DMS153 (cell line): ENCODE data around the gene SLC39A9.

ENCODE experiments used
- DNase-seq: peaks from one replicate; lab custom pipeline; 2025; lab: John Stamatoyannopoulos, UW

Gene SLC39A9

DNA sequence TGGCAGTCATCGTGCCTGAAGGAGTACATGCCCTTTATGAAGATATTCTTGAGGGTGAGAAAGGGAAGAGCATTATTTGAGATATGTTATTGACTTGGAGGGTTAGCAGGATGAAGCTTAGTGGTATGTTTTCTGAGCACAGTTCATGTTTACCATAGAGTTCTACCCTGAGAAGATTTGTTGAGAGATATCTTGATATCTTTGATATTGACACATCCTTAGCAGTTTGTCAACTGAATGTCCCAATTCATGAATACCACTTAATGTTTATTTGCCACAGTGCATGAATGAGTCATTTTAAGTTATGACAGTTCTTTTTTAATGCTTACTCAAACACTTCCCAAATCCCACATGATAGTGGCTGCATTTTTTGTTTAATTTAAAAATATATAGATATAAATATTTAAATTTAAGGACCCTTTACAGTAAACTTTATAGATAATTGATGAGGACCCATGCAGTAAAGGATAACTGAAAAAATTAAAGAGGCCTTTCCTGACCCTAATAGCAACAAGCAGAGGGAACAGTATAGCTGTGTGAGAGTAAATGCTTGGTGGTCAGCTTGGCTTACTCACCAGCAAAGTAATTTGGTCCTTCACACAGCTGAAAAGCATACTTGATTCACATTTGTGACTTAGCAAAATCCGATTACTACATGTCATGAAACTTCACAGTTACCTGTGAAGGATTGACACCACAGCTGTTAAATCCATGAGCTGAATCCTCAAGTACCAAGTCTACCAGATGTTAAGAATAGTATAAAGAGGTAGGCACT, 25.8 kb downstream of the SLC39A9 start:
- no peak for DNase-seq

DNA sequence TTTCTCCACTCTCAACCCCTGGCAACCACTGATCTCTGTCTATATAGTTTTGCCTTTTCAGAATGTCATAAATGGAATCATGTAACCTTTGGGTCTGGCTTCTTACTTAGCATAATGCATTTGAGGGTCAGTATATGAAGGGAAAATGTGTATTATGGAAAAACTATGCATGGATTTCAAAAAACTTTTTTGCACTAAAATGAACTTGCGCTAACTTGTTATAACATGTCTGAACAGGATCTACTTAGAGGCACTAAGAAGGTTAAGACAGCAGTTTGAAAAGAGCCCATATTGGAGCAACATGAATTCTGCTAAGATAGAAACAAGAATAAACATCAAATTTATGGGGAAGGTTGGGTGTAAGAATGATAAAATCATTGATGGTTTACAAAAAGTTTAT, 29.1 kb downstream of the SLC39A9 start:
- no peak for DNase-seq

DNA sequence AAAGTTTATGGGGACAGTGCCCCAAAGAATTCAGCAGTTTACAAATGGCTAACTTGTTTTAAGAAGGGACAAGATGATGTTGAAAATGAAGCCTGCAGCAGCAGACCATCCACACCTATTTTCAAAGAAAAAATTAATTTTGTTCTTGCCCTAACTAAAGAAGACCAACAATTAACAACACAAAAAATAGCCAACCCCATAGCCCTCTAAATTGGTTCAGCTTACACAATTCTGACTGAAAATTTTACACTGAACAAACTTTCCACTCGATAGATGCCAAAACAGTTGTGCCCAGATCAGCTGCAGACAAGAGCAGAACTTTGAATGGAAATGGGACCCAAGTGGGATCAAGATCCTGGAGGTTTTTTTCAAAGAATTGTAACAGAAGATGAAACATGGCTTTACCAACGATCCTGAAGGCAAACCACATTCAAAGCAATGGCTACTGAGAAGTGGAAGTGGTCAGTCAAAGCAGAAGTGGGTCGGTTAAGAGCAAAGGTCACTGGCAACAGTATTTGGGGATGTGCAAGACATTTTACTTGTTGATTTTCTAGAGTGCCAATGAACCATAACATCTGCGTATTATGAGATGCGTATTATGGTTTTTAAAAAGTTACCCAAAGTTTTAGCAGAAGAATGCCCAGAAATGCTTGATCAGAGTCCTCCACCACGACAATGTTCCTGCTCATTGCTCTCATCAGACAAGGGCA, 30.0 kb downstream of the SLC39A9 start:
- no peak for DNase-seq

DNA sequence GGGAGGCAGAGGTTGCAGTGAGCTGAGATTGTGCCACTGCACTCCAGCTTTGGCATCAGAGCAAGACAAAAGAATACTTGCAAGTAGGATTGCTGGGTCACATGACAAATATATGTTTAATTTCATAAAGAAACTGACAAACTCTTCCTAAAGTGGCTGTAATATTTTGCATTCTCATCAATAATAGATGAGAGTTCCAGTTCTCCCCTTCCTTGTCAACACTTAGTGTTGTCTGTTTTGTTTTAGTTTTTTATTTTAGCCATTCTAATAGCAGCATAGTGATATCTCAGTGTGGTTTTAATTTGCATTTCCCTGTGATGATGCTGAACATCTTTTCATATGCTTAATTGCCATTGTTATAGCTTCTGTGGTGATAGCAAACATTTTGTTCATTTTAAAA, 31.2 kb downstream of the SLC39A9 start:
- no peak for DNase-seq

DNA sequence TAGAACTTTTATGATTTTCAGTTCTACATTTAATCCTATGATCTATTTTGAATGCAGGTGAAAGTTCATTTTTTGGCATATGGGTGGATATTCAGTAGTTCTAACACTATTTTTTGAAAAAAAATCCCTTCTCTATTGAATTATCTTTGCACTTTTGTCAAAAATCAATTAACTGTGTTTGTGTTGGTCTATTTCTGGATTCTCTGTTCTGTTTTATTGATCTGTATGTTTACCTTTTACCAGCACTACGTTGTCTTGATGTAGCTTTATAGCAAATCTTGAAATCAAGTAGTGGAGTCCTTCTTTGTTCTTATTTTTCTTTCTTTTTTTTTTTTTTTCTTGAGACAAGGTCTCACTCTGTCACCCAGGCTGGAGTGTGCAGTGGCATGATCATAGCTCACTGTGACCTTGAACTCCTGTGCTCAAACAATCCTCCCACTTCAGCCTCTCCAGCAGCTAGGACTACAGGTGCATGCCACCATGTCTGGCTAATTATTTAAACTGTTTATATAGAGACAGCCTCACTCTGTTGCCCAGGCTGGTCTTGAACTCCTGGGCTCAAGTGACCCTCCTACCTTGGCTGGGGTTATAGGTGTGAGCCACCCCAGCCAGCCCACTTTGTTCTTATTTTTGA, 31.9 kb downstream of the SLC39A9 start:
- no peak for DNase-seq

DNA sequence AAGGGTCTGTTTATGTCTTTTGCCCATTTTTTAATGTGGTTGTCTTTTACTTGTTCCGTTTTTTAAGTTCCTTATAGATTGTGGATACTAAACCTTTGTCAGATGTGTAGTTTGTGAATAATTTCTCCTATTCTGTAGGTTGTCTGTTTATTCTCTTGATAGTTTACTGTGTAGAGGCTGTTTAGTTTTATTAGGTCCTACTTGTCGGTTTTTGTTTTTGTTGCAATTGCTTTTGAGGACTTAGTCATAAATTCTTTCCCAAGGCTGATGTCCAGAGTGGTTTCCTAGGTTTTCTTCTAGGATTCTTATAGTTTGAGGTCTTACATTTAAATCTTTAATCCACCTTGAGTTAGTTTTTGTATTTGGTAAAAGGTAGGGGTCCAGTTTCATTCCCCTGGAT, 33.9 kb downstream of the SLC39A9 start:
- no peak for DNase-seq

DNA sequence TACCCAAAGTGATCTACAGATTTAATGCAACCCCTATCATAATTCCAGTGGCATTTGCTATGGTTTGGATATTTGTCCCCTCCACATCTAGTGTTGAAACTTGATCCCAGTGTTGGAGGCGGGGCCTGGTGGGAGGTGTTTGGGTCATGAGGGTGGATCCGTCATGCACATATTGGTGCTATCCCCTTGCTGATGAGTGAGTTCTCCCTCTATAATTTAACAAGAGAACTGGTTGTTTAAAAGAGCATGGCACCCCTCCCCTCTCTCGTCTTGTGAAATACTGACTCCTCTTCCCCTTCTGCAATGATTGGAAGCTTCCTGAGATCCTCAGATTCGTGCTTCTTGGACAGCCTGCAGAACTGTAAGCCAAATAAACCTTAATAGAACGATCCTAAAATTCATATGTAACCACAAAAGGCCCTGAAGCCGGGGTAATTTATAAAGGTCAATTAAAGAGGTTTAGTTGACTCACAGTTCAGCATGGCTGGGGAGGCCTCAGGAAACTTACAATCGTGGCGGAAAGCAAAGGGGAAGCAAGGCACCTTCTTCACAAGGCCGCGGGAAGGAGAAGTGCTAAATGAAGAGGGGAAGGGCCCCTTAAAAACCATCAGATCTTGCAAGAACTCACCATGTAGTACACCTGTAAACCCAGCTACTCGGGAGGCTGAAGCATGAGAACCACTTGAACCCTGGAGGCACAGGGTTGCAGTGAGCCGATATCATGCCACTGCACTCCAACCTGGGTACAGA, 41.2 kb downstream of the SLC39A9 start:
- DNase-seq: no peak

DNA sequence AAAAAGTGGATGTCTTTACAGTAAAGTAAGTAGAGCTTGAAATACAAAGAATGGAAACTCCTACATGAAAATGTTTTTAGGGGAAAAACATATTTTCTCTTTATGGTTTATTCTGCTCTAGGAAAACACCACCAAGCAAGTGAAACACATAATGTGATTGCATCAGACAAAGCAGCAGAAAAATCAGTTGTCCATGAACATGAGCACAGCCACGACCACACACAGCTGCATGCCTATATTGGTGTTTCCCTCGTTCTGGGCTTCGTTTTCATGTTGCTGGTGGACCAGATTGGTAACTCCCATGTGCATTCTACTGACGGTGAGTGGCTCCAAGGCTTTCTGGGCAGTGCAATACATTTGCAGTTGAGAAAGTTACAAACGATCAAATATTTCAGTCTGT, 43.5 kb downstream of the SLC39A9 start:
- DNase-seq: no peak

DNA sequence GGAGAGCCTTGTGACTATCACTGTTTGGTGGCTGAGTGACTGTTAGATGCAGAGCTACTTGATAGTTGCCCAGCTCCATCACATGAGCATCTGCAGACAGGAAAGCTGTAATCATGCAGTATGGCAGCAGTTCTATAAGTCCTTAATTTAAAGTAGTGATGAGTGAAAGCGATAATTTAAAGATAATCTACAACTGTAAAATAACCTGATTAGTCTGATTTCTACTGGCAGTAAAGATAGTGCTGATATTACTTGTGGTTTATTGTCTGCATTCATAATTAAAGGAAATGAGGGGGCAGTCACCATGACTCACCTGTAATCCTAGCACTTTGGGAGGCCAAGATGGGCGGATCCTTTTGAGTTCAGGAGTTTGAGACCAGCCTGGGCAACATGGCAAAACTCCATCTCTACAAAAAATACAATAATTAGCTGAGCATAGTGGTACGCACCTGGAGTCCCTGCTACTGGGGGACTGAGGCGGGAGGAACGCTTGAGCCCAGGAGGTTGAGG, 44.9 kb downstream of the SLC39A9 start:
- no peak for DNase-seq

DNA sequence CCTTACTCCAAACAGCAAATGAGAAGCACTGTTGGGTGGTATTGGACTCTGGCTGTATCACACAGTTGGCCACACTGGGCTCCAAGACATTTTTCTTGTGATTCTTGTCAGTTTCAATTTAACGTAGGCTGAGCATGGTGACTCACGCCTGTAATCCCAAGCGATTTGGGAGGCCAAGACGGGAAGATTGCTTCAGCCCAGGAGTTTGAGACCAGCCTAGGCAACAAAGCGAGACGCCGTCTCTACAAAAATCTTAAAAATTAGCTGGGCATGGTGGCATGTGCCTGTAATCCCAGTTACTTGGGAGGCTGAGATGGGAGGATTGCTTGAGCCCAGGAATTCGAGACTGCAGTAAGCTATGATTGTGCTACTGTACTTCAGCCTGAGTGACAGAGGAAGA, 50.7 kb downstream of the SLC39A9 start:
- DNase-seq: no peak

DNA sequence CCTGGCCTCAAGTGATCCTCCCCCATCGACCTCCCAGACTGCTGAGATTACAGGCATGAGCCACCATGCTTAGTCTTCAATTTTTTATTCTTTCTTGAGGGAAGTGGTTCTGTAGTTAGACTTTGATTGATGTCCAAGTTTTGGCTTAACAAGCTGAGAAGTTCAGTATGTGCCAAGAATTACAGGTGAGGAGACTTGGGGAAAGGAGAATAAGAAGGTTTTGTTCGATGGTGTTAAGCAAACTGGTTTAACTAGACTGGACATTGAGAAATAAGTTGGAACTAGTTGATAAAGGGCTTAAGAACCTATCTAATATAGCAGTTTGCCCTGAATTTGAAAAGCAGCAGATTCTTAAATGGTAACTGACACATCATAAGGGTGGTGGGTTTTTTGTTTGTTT, 53.4 kb downstream of the SLC39A9 start:
- no peak for DNase-seq

DNA sequence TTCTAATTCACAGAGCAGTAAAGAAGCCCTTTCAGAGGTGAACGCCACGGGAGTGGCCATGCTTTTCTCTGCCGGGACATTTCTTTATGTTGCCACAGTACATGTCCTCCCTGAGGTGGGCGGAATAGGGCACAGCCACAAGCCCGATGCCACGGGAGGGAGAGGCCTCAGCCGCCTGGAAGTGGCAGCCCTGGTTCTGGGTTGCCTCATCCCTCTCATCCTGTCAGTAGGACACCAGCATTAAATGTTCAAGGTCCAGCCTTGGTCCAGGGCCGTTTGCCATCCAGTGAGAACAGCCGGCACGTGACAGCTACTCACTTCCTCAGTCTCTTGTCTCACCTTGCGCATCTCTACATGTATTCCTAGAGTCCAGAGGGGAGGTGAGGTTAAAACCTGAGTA, 59.9 kb downstream of the SLC39A9 start:
- DNase-seq: no peak

DNA sequence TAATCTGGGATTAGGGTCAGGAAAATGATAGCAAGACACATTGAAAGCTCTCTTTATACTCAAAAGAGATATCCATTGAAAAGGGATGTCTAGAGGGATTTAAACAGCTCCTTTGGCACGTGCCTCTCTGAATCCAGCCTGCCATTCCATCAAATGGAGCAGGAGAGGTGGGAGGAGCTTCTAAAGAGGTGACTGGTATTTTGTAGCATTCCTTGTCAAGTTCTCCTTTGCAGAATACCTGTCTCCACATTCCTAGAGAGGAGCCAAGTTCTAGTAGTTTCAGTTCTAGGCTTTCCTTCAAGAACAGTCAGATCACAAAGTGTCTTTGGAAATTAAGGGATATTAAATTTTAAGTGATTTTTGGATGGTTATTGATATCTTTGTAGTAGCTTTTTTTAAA, 60.6 kb downstream of the SLC39A9 start:
- no peak for DNase-seq

DNA sequence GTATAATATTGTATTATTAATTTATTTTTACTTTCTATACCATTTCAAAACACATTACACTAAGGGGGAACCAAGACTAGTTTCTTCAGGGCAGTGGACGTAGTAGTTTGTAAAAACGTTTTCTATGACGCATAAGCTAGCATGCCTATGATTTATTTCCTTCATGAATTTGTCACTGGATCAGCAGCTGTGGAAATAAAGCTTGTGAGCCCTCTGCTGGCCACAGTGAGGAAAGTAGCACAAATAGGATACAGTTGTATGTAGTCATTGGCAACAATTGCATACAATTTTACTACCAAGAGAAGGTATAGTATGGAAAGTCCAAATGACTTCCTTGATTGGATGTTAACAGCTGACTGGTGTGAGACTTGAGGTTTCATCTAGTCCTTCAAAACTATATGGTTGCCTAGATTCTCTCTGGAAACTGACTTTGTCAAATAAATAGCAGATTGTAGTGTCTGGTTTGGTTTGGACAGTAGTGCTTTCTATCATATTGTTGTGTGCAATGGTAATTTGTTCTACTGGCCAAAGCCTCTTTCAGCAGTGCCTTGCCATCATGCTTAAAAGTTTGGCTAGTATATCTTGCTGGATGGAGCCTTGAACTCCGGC, 61.7 kb downstream of the SLC39A9 start:
- DNase-seq: peak; percentile 49

DNA sequence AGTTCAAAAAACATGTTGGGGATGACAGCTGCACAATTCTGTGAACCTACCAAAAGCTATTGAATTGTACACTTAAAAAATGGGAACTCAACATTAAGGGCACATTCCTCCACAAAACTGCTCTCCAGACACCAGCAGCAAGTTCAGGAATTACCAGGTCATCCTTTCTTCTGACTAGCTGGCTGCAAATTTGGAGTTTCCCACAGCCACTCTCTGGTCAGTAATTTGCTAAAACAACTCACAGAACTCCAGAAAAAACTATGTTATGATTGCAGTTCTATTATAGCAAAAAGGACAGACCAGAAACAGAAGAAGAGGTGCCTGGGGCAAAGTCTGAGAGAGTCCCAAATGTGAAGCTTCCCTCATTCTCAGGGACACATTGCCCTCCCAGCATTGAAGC, 65.9 kb downstream of the SLC39A9 start:
- no peak for DNase-seq

DNA sequence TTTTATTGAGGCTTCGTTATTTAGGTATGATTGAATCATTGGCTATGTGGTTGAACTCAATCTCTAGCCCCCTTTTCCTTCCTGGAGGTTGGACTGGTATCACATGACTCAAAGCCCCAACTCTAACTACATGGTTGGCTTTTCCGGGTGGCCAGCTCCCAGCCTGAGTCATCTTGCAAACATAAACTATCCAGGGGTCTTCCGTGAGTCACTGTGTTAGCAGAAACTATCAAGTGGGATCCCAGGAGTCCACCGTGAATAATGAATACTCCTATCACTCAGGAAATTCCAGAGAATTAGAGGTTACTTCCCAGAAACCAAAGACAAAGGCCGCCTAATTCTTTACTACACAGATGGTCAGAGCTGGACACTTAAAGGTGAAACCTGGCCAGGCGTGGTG, 66.3 kb downstream of the SLC39A9 start:
- no peak for DNase-seq

DNA sequence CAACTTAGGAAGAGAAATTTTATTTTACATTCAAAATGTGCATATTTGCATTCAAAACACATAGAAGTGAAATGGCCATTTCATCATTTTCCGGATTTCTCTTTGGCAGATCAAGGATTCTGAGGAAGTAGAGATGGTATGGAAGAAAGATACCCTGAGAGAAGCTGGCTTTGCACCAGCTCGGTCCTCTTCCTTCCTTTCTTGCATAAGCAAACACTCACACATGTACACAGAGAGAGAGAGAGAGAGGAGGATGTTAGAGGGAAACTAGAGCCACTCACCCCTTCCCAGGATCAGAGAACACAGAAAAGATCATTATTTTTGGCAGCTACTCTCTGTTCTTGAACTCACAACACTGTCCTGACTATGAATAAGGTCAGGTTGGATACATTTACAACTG, 70.5 kb downstream of the SLC39A9 start:
- DNase-seq: no peak

DNA sequence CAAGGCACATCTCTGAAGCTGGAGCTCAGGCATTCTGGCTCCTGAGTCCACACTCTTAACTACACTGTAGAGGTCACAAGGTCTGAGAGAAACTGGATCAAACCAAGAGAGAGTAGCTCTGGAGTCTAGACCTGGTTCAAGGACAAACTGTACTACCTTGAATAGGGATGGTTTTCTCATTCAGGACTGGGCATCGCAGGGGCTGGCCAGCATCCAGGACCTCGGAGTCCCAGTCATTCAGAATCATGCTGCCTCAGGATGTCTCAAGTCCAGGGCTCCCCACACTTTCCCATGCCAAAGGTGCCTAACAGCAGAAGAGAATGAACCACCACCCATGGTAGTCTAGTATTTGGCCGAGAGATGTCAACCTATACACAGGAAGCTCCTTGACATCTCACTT, 72.9 kb downstream of the SLC39A9 start:
- DNase-seq: no peak

DNA sequence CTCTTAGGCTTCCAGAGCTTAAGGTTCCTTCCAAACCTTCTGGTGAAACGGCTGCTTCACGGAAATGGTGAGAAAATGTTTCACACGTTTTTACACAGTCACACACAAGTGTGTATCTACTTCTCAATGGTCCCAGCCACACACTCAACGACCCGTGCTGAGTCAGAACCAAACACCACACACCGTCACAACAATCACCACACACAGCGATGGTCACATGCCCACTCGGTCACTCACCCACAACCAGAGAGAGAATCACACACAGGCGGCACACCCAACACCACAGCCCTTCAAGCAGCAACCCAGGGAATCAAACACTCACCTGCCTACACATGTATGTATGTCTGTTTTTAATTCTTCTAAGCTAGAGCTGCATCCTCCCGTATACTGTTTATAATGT, 73.4 kb downstream of the SLC39A9 start:
- no peak for DNase-seq

DNA sequence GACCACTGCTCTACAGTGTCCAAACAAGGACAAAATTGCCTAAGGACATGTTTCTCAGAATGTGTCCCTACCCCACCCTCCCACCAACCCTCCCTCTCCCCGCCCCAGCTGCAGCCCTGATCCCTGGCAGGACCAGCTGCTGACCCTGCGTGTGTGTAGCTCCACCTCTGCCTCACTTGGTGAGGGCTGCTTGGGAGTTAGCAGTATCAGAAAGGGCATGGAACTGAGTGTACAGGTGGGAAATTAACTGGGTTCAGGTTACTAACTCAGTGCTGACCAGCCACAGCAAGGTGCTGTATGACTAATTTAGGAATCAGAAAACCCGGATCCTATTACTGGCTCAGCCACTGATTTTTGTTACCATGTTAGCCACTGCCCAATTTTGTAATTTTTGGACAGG, 74.8 kb downstream of the SLC39A9 start:
- no peak for DNase-seq

DNA sequence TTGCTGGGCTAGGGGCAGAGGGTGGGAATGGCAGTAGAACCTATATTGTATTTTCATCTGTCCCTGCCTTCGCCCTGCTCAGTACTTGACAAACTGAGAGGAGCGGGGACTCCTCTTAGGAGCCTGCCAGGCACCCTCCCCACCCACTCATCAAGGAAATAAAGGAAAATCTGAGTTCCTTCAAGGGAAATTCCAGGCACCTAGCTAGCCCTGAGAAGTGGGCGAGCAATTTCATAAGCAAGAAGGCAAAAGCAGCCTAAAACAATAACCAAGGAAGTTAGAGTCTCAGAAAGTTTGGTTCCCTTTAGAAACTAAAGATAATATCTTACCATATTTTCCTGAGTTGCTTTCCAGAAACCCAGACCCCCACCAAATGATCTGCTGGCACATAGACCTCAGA, 75.5 kb downstream of the SLC39A9 start:
- DNase-seq: no peak
